ENCODE data around the gene ZC3H7B. TPM values are rescaled to one million over a fixed set of nuclear protein-coding genes. Genes with fewer than 3 reads are reported as not detected.
"Not testable (repeated sequence)": the region's sequence is repeated elsewhere in the genome, so short reads cannot be mapped to it uniquely, and the experiment has no call there.

ZC3H7B gene
- total and polyA plus RNA-seq, 12 donors = 21.4 to 51.5 (median 36.0) TPM

DNA sequence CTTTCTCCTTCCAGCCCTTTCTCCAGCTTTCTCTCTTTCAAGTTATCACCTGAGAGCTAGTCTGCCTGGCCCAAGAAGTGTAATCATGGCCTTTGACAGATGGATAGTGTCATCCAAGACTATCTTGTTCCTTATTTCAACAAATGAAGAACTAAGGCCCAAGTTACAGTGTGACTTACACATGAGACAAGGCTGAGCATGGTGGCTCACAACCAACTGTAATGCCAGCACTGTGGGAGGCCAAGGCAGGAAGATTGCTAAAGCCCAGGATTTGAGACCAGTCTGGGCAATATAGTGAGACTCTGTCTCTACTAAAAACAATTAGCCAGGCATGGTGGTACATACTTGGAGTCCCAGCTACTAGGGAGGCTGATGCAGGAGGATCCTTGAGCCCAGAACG lies 11.7 kb upstream of the ZC3H7B start:
- Histone ChIP-seq H3K9me3 (no peaks in the 10 kb centered on the region), H3K27ac (peak overlapping the region in 3 of 10 donors; percentile 71 to 87 (median 85)), H3K27me3 (no peaks in the 10 kb centered on the region), H3K4me3 (no peak overlapping the region), H3K36me3 (peaks cover 0 to 2% (median 0%) of the 10 kb centered on the region in 9 donors), H3K4me1 (peaks cover 0 to 29% (median 23%) of the 10 kb centered on the region in 9 donors)
- no peak for ATAC-seq
- TF ChIP-seq, protein P1, sequence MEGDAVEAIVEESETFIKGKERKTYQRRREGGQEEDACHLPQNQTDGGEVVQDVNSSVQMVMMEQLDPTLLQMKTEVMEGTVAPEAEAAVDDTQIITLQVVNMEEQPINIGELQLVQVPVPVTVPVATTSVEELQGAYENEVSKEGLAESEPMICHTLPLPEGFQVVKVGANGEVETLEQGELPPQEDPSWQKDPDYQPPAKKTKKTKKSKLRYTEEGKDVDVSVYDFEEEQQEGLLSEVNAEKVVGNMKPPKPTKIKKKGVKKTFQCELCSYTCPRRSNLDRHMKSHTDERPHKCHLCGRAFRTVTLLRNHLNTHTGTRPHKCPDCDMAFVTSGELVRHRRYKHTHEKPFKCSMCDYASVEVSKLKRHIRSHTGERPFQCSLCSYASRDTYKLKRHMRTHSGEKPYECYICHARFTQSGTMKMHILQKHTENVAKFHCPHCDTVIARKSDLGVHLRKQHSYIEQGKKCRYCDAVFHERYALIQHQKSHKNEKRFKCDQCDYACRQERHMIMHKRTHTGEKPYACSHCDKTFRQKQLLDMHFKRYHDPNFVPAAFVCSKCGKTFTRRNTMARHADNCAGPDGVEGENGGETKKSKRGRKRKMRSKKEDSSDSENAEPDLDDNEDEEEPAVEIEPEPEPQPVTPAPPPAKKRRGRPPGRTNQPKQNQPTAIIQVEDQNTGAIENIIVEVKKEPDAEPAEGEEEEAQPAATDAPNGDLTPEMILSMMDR (IDR thresholded peaks at IDR 0.05) = no peak
- WGBS, 2 donors = 91 to 92% methylated on average over 1 of the region's 1 CpG
- intact Hi-C loops (cut with DNase I) = loop anchor here in 5 of 10 donors (5.0 to 10.0 kb wide), 5 partner anchors 82 to 195 kb away; partner anchors contain the start of genes TEF (in 3 of the 5), EP300 (in 2 of the 5) and L3MBTL2 (in 1 of the 5)
- no peak for DNase-seq

DNA sequence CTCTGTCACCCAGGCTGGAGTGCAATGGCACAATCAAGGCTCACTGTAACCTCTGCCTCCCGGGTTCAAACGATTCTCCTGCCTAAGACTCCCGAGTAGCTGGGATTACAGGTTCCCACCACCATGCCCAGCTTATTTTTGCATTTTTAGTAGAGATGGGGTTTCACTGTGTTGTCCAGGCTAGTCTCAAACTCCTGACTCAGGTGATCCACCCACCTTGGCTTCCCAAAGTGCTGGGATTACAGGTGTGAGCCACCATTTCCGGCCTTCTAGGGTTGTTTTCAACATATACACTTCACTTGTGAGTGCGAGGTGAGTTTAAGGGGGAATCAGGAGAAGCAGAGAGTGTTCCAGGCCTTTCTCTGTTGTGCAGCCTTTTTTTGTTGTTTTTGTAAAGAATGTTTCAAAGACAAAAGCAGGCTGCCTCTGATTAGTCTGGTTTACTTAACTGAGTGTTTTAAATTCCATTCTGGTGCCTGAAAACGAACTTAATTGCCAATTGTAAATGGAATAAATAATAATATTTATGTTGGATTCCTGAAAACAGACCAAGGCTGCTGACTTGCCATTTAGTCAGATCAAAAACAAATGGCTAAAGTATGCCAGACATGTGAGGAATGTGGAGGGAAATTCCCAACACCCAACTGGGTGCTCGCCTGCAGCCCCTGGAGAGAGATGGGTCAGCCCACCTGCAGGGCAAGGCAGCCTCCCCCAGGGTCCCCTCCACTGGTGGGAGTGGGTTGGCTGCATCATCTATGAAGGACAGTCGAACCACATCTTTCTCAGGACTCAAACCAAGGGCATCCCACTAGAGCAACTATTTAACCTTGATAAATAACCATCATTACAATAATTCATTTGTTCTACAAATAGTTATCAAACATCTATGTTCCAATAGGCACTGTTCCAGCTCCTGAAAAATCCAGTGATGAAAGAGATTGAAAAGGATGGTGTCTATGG lies 10.8 kb upstream of the ZC3H7B start:
- no peaks in the 10 kb centered on the region for H3K27me3 ChIP-seq
- peaks cover 0 to 21% (median 15%) of the 10 kb centered on the region in 9 donors for H3K4me1 ChIP-seq
- H3K27ac ChIP-seq = no peak overlapping the region
- intact Hi-C loops (cut with DNase I) = no loop called here
- no peak overlapping the region for H3K4me3 ChIP-seq
- no peak for DNase-seq
- TF ChIP-seq, protein P1 (IDR thresholded peaks at IDR 0.05) = no peak
- 76 to 77% methylated on average over 8 of the region's 8 CpGs for WGBS, 2 donors
- H3K9me3 ChIP-seq = no peaks in the 10 kb centered on the region
- no peak for ATAC-seq
- H3K36me3 ChIP-seq = no peaks in the 10 kb centered on the region

DNA sequence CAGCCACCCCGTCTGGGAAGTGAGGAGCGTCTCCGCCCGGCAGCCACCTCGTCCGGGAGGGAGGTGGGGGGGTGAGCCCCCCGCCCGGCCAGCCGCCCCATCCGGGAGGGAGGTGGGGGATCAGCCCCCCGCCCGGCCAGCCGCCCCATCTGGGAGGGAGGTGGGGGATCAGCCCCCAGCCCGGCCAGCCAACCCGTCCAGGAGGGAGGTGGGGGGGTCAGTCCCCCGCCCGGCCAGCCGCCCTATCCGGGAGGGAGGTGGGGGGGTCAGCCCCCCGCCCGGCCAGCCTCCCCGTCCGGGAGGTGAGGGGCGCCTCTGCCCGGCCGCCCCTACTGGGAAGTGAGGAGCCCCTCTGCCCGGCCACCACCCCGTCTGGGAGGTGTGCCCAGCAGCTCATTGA lies 6.5 kb upstream of the ZC3H7B start:
- 94 to 97% methylated on average over 8 to 16 of the region's 28 CpGs for WGBS, 2 donors
- DNase-seq; H3K4me1 ChIP-seq; H3K4me3 ChIP-seq; H3K27ac ChIP-seq; ATAC-seq; H3K9me3 ChIP-seq; H3K27me3 ChIP-seq; intact Hi-C loops (cut with DNase I); H3K36me3 ChIP-seq: not testable (repeated sequence)

DNA sequence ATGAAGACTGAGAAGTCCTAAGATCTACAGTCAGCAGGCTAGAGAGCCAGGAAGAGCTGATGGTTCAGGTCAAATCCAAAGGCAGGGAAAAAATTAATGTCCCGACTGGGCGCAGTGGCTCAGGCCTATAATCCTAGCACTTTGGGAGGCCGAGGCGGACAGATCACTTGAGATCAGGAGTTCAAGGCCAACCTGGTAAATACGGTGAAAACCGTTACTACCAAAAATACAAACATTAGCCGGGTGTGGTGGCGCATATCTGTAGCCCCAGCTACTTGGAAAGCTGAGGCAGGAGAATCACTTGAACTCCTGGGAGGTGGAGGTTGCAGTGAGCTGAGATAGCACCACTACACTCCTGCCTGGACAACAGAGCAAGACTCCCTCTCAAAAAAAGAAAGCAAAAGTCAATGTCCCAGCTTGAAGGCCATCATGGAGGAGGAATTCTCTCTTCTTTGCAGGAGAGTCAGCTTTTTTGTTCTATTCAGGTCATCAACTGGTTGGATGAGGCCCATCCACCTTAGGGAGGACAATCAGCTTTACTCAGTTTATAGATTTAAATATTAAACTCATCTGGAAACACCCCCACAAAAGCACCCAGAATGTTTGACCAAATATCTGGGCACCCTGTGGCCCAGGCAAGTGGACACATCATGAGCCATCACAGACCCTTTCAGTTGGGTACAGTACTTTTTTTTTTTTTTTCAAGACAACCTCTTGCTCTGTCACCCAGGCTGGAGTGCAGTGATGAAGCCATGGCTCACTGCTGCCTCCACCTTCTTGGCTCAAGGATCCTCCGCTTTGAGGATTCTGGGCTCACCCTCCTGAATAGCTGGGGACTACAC lies 4.3 kb upstream of the ZC3H7B start:
- intact Hi-C loops (cut with DNase I) = no loop called here
- WGBS, 2 donors = 93 to 97% methylated on average over 9 of the region's 9 CpGs

More for the DNA sequence above, 4.3 kb upstream of the ZC3H7B start:
- Histone ChIP-seq H3K27me3 (no peaks in the 10 kb centered on the region), H3K4me3 (no peak overlapping the region), H3K4me1 (peaks cover 0 to 12% (median 7%) of the 10 kb centered on the region in 9 donors), H3K36me3 (no peaks in the 10 kb centered on the region), H3K9me3 (no peaks in the 10 kb centered on the region), H3K27ac (no peak overlapping the region)
- DNase-seq (no peak), ATAC-seq (no peak)
- TF ChIP-seq, protein P1 (IDR thresholded peaks at IDR 0.05) = no peak
